NCI-H524 treated with DMSO at 0.1 percent for 48 hours (cell line): ENCODE data around the gene CAMTA2.
"Not testable (repeated sequence)": the region's sequence is repeated elsewhere in the genome, so short reads cannot be mapped to it uniquely, and the experiment has no call there.

Experiments used
- DNase-seq: peaks from one replicate; lab custom pipeline; 2025; lab: John Stamatoyannopoulos, UW

CAMTA2 gene

GRCh38 chr17:4928881-4929280, 58.6 kb downstream of the CAMTA2 start:
- no peak for DNase-seq

GRCh38 chr17:4926577-4927335, 60.7 kb downstream of the CAMTA2 start:
- DNase-seq, result not testable (repeated sequence)

GRCh38 chr17:4921320-4921719, 66.2 kb downstream of the CAMTA2 start:
- no peak for DNase-seq

GRCh38 chr17:4920351-4921048, 67.0 kb downstream of the CAMTA2 start:
- no peak for DNase-seq

- DNase-seq, result no peak
Measured at GRCh38 chr17:4919511-4920047, 67.9 kb downstream of the CAMTA2 start.
